ENCODE data around the gene DOCK3.

The DOCK3 gene

DNA sequence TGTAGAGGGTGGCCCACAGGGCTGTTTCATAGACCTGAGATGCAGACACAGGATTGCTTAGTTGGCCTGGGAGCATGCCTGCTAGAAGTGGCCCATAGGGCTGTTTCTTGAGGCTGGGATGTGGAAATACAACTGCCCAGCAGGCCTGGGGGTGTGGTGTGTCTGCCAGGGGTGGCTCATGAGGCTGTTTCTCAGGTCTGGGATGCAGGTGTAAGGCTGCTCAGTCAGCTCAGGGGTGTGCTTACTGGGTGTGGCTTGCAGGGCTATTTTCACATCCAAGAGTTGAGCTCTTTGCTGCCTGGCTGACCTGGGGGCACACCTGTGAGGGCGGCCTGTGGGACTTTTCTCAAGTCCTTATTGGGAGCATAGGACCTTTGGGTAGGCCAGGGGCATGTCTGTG is 131.3 kb downstream of the DOCK3 start:
- Histone ChIP-seq H4K20me1 (ENCODE audit: control insufficient read depth, insufficient read depth, low read depth, low read length) (no peaks in the 10 kb centered on the region), H3K4me2 (ENCODE audit: low read length) (no peak overlapping the region), H3K79me2 (ENCODE audit: control insufficient read depth, low read length) (no peaks in the 10 kb centered on the region), H3K9me3 (ENCODE audit: control insufficient read depth, insufficient read depth, low read length) (peaks cover 4% of the 10 kb centered on the region; the same call in 1 of the 2 replicates), H3K36me3 (ENCODE audit: control insufficient read depth, low read length) (no peaks in the 10 kb centered on the region), H3K4me1 (ENCODE audit: control insufficient read depth, low read length) (no peaks in the 10 kb centered on the region), H3K27me3 (ENCODE audit: control insufficient read depth, low read length) (0 out of 2 replicates have a peak, but pooled peaks cover 2% of the 10 kb centered on the region), H3K4me3 (ENCODE audit: low read length) (no peak overlapping the region), H3F3A (ENCODE audit: control insufficient read depth, insufficient read depth) (no peaks in the 10 kb centered on the region), H3K27ac (ENCODE audit: low read depth, low read length) (no peak overlapping the region), H3K9me2 (replicated peaks; ENCODE audit: control insufficient read depth, low read length) (no peaks in the 10 kb centered on the region)
- TF ChIP-seq, protein P1, sequence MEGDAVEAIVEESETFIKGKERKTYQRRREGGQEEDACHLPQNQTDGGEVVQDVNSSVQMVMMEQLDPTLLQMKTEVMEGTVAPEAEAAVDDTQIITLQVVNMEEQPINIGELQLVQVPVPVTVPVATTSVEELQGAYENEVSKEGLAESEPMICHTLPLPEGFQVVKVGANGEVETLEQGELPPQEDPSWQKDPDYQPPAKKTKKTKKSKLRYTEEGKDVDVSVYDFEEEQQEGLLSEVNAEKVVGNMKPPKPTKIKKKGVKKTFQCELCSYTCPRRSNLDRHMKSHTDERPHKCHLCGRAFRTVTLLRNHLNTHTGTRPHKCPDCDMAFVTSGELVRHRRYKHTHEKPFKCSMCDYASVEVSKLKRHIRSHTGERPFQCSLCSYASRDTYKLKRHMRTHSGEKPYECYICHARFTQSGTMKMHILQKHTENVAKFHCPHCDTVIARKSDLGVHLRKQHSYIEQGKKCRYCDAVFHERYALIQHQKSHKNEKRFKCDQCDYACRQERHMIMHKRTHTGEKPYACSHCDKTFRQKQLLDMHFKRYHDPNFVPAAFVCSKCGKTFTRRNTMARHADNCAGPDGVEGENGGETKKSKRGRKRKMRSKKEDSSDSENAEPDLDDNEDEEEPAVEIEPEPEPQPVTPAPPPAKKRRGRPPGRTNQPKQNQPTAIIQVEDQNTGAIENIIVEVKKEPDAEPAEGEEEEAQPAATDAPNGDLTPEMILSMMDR (IDR thresholded peaks at IDR 0.05; ENCODE audit: low read depth, low read length, poor library complexity, severe bottlenecking) = no peak
- no peak for TF ChIP-seq EZH2phosphoT487 (IDR thresholded peaks at IDR 0.05; ENCODE audit: borderline replicate concordance, low read length)

DNA sequence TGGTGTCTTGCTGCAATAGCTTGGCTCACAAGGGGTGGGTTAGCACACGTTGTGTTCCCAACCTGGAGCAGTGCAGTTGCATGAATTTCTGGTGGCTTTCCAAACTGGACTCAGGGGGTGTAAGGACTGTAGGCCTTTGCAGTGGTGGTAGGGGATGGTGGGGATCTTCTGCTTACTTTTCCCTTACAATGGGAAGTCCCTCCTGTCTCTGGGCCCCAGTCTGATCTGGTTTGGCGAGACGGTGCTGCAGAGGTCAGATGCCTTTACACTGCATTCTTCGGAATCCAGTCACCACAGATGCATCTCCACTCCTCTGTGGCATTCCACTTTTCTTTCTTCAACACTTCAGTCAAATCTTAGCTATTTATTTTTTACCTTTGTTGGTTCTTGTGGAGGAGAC is 132.1 kb downstream of the DOCK3 start:
- no peak overlapping the region for H3K4me2 ChIP-seq (ENCODE audit: low read length)
- H3K4me3 ChIP-seq (ENCODE audit: low read length) = no peak overlapping the region
- no peak overlapping the region for H3K27ac ChIP-seq (ENCODE audit: low read depth, low read length)
- H3K36me3 ChIP-seq (ENCODE audit: control insufficient read depth, low read length) = no peaks in the 10 kb centered on the region
- H3K4me1 ChIP-seq (ENCODE audit: control insufficient read depth, low read length) = no peaks in the 10 kb centered on the region
- no peaks in the 10 kb centered on the region for H3K79me2 ChIP-seq (ENCODE audit: control insufficient read depth, low read length)
- no peaks in the 10 kb centered on the region for H3F3A ChIP-seq (ENCODE audit: control insufficient read depth, insufficient read depth)
- TF ChIP-seq, protein P1 (IDR thresholded peaks at IDR 0.05; ENCODE audit: low read depth, low read length, poor library complexity, severe bottlenecking) = no peak
- TF ChIP-seq EZH2phosphoT487 (IDR thresholded peaks at IDR 0.05; ENCODE audit: borderline replicate concordance, low read length) = no peak
- H3K9me2 ChIP-seq (replicated peaks; ENCODE audit: control insufficient read depth, low read length) = no peaks in the 10 kb centered on the region
- H3K27me3 ChIP-seq (ENCODE audit: control insufficient read depth, low read length) = 0 out of 2 replicates have a peak, but pooled peaks cover 2% of the 10 kb centered on the region
- no peaks in the 10 kb centered on the region for H4K20me1 ChIP-seq (ENCODE audit: control insufficient read depth, insufficient read depth, low read depth, low read length)
- peaks cover 4% of the 10 kb centered on the region; the same call in 1 of the 2 replicates for H3K9me3 ChIP-seq (ENCODE audit: control insufficient read depth, insufficient read depth, low read length)

DNA sequence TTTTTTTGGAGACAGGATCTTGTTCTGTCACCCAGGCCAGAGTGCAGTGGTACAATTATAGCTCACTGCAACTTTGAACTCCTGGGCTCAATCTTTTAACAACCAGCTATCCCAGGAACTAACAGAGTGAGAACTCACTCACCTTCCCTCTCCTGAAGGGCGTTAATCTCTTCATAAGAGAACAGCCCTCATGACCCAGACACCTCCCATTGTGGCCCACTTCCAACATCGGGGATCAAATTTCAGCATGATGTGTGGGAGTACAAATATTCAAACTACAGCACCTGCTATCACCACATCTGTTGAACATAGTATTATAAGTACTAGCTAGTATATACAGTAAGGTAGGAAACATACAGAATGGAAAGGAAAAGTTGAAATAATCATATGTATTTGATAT is 132.5 kb downstream of the DOCK3 start:
- H4K20me1 ChIP-seq (ENCODE audit: control insufficient read depth, insufficient read depth, low read depth, low read length) = no peaks in the 10 kb centered on the region
- no peak overlapping the region for H3K4me2 ChIP-seq (ENCODE audit: low read length)

More for the DNA sequence above, 132.5 kb downstream of the DOCK3 start:
- Histone ChIP-seq H3K27ac (ENCODE audit: low read depth, low read length) (no peak overlapping the region), H3K9me3 (ENCODE audit: control insufficient read depth, insufficient read depth, low read length) (peaks cover 4% of the 10 kb centered on the region; the same call in 1 of the 2 replicates), H3K27me3 (ENCODE audit: control insufficient read depth, low read length) (0 out of 2 replicates have a peak, but pooled peaks cover 2% of the 10 kb centered on the region), H3K4me1 (ENCODE audit: control insufficient read depth, low read length) (no peaks in the 10 kb centered on the region), H3K79me2 (ENCODE audit: control insufficient read depth, low read length) (no peaks in the 10 kb centered on the region), H3K36me3 (ENCODE audit: control insufficient read depth, low read length) (no peaks in the 10 kb centered on the region), H3K9me2 (replicated peaks; ENCODE audit: control insufficient read depth, low read length) (no peaks in the 10 kb centered on the region), H3K4me3 (ENCODE audit: low read length) (no peak overlapping the region), H3F3A (ENCODE audit: control insufficient read depth, insufficient read depth) (no peaks in the 10 kb centered on the region)
- TF ChIP-seq, protein P1 (IDR thresholded peaks at IDR 0.05; ENCODE audit: low read depth, low read length, poor library complexity, severe bottlenecking) = no peak
- TF ChIP-seq EZH2phosphoT487 (IDR thresholded peaks at IDR 0.05; ENCODE audit: borderline replicate concordance, low read length) = no peak

Data from DOHH2 (cell line).